Suprapubic skin (tissue), 4 donors: Measurements from ENCODE around the gene COL18A1.

Experiments used
- EP300 ChIP-seq: sonication (generic); formaldehyde crosslinking; IDR thresholded peaks from one replicate; pipeline ENCODE4 v1.6.1; 2017; ENCODE audit warnings: antibody characterized with exemption
- POLR2A ChIP-seq, 2 donors: fragments of 450-650 bp; IDR thresholded peaks; one replicate each; pipeline ENCODE4 v1.6.1; 2017; ENCODE audit warnings: antibody characterized with exemption in 2 of 2, mild to moderate bottlenecking in 2 of 2, moderate library complexity in 2 of 2
- POLR2AphosphoS5 ChIP-seq, 3 donors: sonication (generic); formaldehyde crosslinking; IDR thresholded peaks; one replicate each; pipeline ENCODE4 v1.6.1; 2017; ENCODE audit warnings: antibody characterized with exemption in 3 of 3
- TF ChIP-seq, protein P1 (sequence below), 2 donors: fragments of 200-600 bp in 1 of 2; fragments of 450-650 bp in 1 of 2; sonication (generic) in 1 of 2; IDR thresholded peaks; one replicate each; pipeline ENCODE4 v1.5.1; 2016 to 2019; ENCODE audit warnings: antibody characterized with exemption in 2 of 2, mild to moderate bottlenecking in 1 of 2, moderate library complexity in 1 of 2

DNA sequence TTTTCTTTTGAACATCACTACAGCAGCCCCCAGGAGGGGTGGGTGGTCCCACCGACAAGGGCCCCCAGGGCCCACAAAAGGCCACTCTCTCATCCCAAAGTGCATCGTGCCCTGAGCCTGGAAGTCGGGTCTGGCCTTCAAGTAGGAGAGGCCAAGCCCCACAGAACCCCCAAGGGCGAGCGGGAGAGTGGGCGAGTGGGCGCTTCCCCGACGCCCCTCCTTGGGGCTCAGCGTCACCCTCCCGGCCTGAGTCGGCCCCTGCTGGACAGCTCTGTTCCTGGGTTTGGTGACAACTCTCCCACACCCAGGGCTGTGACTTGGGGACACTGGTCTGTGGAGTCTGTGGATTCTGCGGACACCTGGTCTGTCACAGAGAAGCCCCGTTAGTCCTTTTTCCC, 42.2 kb upstream of the COL18A1 start:
- TF ChIP-seq, protein P1, sequence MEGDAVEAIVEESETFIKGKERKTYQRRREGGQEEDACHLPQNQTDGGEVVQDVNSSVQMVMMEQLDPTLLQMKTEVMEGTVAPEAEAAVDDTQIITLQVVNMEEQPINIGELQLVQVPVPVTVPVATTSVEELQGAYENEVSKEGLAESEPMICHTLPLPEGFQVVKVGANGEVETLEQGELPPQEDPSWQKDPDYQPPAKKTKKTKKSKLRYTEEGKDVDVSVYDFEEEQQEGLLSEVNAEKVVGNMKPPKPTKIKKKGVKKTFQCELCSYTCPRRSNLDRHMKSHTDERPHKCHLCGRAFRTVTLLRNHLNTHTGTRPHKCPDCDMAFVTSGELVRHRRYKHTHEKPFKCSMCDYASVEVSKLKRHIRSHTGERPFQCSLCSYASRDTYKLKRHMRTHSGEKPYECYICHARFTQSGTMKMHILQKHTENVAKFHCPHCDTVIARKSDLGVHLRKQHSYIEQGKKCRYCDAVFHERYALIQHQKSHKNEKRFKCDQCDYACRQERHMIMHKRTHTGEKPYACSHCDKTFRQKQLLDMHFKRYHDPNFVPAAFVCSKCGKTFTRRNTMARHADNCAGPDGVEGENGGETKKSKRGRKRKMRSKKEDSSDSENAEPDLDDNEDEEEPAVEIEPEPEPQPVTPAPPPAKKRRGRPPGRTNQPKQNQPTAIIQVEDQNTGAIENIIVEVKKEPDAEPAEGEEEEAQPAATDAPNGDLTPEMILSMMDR (IDR thresholded peaks at IDR 0.05), result no peak
- TF ChIP-seq POLR2A (IDR thresholded peaks at IDR 0.05) (no peak), POLR2AphosphoS5 (IDR thresholded peaks at IDR 0.05) (no peak), EP300 (no peak)
